Liver (tissue), 9 donors: ENCODE data around the gene TCF12. TPM values are rescaled to one million over a fixed set of nuclear protein-coding genes. Genes with fewer than 3 reads are reported as not detected.
A peak's percentile ranks its signal among the peaks of the same experiment; 100 is the strongest.
"Not testable (repeated sequence)": the region's sequence is repeated elsewhere in the genome, so short reads cannot be mapped to it uniquely, and the experiment has no call there.

Source experiments
- DNase-seq: peaks from one replicate; pipeline ENCODE4 v3.0.0-alpha.2; 2017; ENCODE audit warnings: low spot score
- H3K27ac ChIP-seq, 2 donors: one replicate each; pipeline ENCODE4 v1.7.0; 2013; ENCODE audit warnings: inconsistent platforms in 2 of 2, low read length in 2 of 2, control low read depth in 1 of 2, low read depth in 1 of 2, mild to moderate bottlenecking in 1 of 2
- H3K27me3 ChIP-seq, 4 donors: one replicate each; pipeline versions ENCODE4 v1.6.1 to v1.7.0; 2013; ENCODE audit warnings: low read length in 3 of 4, inconsistent platforms in 1 of 4, mild to moderate bottlenecking in 1 of 4, moderate library complexity in 1 of 4; ENCODE audit not compliant: control insufficient read depth in 4 of 4, insufficient read depth in 4 of 4
- H3K36me3 ChIP-seq, 4 donors: one replicate each; pipeline versions ENCODE4 v1.6.1 to v1.7.0; 2013; ENCODE audit warnings: low read length in 3 of 4, mild to moderate bottlenecking in 3 of 4, low read depth in 1 of 4, moderate library complexity in 1 of 4; ENCODE audit not compliant: control insufficient read depth in 4 of 4, insufficient read depth in 3 of 4
- H3K4me1 ChIP-seq, 4 donors: one replicate each; pipeline versions ENCODE4 v1.6.1 to v1.7.0; 2013; ENCODE audit warnings: low read length in 3 of 4, mild to moderate bottlenecking in 3 of 4, moderate library complexity in 1 of 4; ENCODE audit not compliant: control insufficient read depth in 4 of 4, insufficient read depth in 4 of 4
- H3K4me3 ChIP-seq, 3 donors: one replicate each; pipeline versions ENCODE4 v1.6.1 to v1.7.0; 2013; ENCODE audit warnings: low read length in 3 of 3, control low read depth in 1 of 3, low read depth in 1 of 3, mild to moderate bottlenecking in 1 of 3
- H3K9ac ChIP-seq, 2 donors: one replicate each; pipeline ENCODE4 v1.7.0; 2013; ENCODE audit warnings: low read length in 2 of 2, mild to moderate bottlenecking in 2 of 2, moderate library complexity in 2 of 2, control low read depth in 1 of 2, low read depth in 1 of 2
- H3K9me3 ChIP-seq, 4 donors: one replicate each; pipeline versions ENCODE4 v1.6.1 to v1.7.0; 2013; ENCODE audit warnings: low read length in 3 of 4; ENCODE audit not compliant: control insufficient read depth in 4 of 4
- EGR1 ChIP-seq, 2 donors: IDR thresholded peaks; 2 replicates each; pipeline ENCODE4 v1.6.1; 2016 to 2018; ENCODE audit warnings: antibody characterized with exemption in 2 of 2, low read depth in 2 of 2
- FOXA1 ChIP-seq: IDR thresholded peaks from 2 replicates; pipeline ENCODE4 v1.6.1; 2016; ENCODE audit warnings: antibody characterized with exemption
- FOXA2 ChIP-seq: IDR thresholded peaks from 2 replicates; pipeline ENCODE4 v1.6.1; 2016; ENCODE audit warnings: antibody characterized with exemption
- GABPA ChIP-seq, 2 donors: IDR thresholded peaks in 1 of 2; conservative IDR thresholded peaks in 1 of 2; 2 replicates each; pipeline ENCODE4 v1.6.1; 2016; ENCODE audit warnings: antibody characterized with exemption in 2 of 2, mild to moderate bottlenecking in 1 of 2, moderate library complexity in 1 of 2
- HNF4A ChIP-seq, 2 donors: conservative IDR thresholded peaks; 2 replicates each; pipeline ENCODE4 v1.6.1; 2016; ENCODE audit warnings: antibody characterized with exemption in 2 of 2, mild to moderate bottlenecking in 2 of 2
- HNF4G ChIP-seq: IDR thresholded peaks from 2 replicates; pipeline ENCODE4 v1.6.1; 2016; ENCODE audit warnings: antibody characterized with exemption
- REST ChIP-seq: IDR thresholded peaks from 2 replicates; pipeline ENCODE4 v1.6.1; 2016; ENCODE audit warnings: antibody characterized with exemption, mild to moderate bottlenecking
- RXRA ChIP-seq, 2 donors: IDR thresholded peaks; 2 replicates each; pipeline ENCODE4 v1.6.1; 2017 to 2018; ENCODE audit warnings: antibody characterized with exemption in 2 of 2, mild to moderate bottlenecking in 1 of 2
- SP1 ChIP-seq: IDR thresholded peaks from 2 replicates; pipeline ENCODE4 v1.6.1; 2018; ENCODE audit warnings: antibody characterized with exemption, mild to moderate bottlenecking
- WGBS: extraction: QIAGEN DNeasy Blood & Tissue Kit; methylation state at CpG from one replicate; pipeline ENCODE4 v1.1.7; 2013; 5-methylcytosine and 5-hydroxymethylcytosine counted together
- polyA plus RNA-seq, 2 donors: library from polyadenylated mRNA; stranded (reverse) in 1 of 2; unstranded in 1 of 2; fragments of 200-250 nt in 1 of 2; fragments of >200 nt in 1 of 2; fragmentation: Nextera tagmentation in 1 of 2; extraction: Ambion mirVana in 1 of 2; gene quantifications; one replicate each; pipeline versions ENCODE4 v1.2.1 to v1.2.3, GENCODE V29; 2013 to 2015
- total RNA-seq, 2 donors: library from RNA; depleted of rRNA; stranded (reverse); fragments of >200 nt; gene quantifications; one replicate each; pipeline ENCODE4 v1.2.3, GENCODE V29; 2014
- donor health status: healthy.
- donor health status: healthy.
- donor health status: healthy.
- donor health status: healthy.
- donor health status: healthy.

Gene TCF12
- total and polyA plus RNA-seq, 4 donors = 8.7 to 38.3 (median 22.3) TPM

GRCh38 chr15:56929933-56930332, 11.5 kb downstream of the TCF12 start:
- H3K27me3 ChIP-seq = no peaks in the 10 kb centered on the region
- peaks cover 0 to 11% (median 2%) of the 10 kb centered on the region in 4 donors for H3K4me1 ChIP-seq
- H3K9ac ChIP-seq = no peak overlapping the region
- TF ChIP-seq FOXA1 (no peak), HNF4G (no peak)
- no peak overlapping the region for H3K4me3 ChIP-seq
- DNase-seq = no peak
- peaks cover 0 to 2% (median 0%) of the 10 kb centered on the region in 4 donors for H3K36me3 ChIP-seq
- H3K9me3 ChIP-seq = no peaks in the 10 kb centered on the region
- no peak overlapping the region for H3K27ac ChIP-seq
- 96% methylated on average over 3 of the region's 3 CpGs for WGBS

- Histone ChIP-seq H3K27ac (no peak overlapping the region), H3K36me3 (peaks cover 0 to 3% (median 0%) of the 10 kb centered on the region in 4 donors), H3K9ac (no peak overlapping the region), H3K4me1 (peaks cover 0 to 11% (median 2%) of the 10 kb centered on the region in 4 donors), H3K9me3 (no peaks in the 10 kb centered on the region), H3K4me3 (no peak overlapping the region), H3K27me3 (no peaks in the 10 kb centered on the region)
- no peak for DNase-seq
- TF ChIP-seq SP1 (no peak), FOXA2 (no peak), REST (no peak)
- WGBS = 78% methylated on average over 2 of the region's 2 CpGs
These were observed 12.3 kb downstream of the TCF12 start for GRCh38 chr15:56930669-56931313.

- Histone ChIP-seq H3K9me3 (no peaks in the 10 kb centered on the region), H3K36me3 (peaks cover 0 to 2% (median 0%) of the 10 kb centered on the region in 4 donors), H3K27ac (no peak overlapping the region), H3K9ac (no peak overlapping the region), H3K4me3 (no peak overlapping the region), H3K27me3 (no peaks in the 10 kb centered on the region), H3K4me1 (peaks cover 0 to 11% (median 2%) of the 10 kb centered on the region in 4 donors)
- WGBS = 41% methylated on average over 1 of the region's 1 CpG
- TF ChIP-seq EGR1 (IDR thresholded peaks at IDR 0.05; ENCODE audit: low read depth in 2 of 2) (no peak), FOXA1 (no peak), RXRA (IDR thresholded peaks at IDR 0.05) (no peak), FOXA2 (no peak), HNF4A (conservative IDR thresholded peaks at IDR 0.05) (peak in 1 of 2 donors; percentile 28), GABPA (IDR thresholded peaks at IDR 0.05 in 1 of 2, conservative IDR thresholded peaks at IDR 0.05 in 1 of 2) (no peak)
- DNase-seq = no peak
These were observed 13.4 kb downstream of the TCF12 start for GRCh38 chr15:56931639-56932508.

- WGBS = 93% methylated on average over 4 of the region's 4 CpGs
- peaks cover 0 to 11% (median 2%) of the 10 kb centered on the region in 4 donors for H3K4me1 ChIP-seq
- not testable (repeated sequence) for DNase-seq
These were observed 14.0 kb downstream of the TCF12 start for GRCh38 chr15:56932509-56932868.

More at GRCh38 chr15:56932509-56932868, 14.0 kb downstream of the TCF12 start:
- not testable (repeated sequence) for H3K36me3 ChIP-seq, H3K9ac ChIP-seq, H3K4me3 ChIP-seq, H3K27ac ChIP-seq, H3K9me3 ChIP-seq, H3K27me3 ChIP-seq
